ENCODE measurements around the gene NANOS3. TPM values are rescaled to one million over a fixed set of nuclear protein-coding genes. Genes with fewer than 3 reads are reported as not detected.

The NANOS3 gene
- total RNA-seq (not detected), polyA plus RNA-seq (not detected)

- peaks cover 1 to 8% of the 10 kb centered on the region in 2 donors for H3K27me3 Mint-ChIP-seq
- peaks cover 15 to 32% (median 24%) of the 10 kb centered on the region in 4 donors for H3K4me1 Mint-ChIP-seq
- Histone ChIP-seq H3K27ac (ENCODE audit: low read depth, low read length) (no peak within 1 kb of the TSS), H3K9me3 (ENCODE audit: control insufficient read depth in 1 of 2, low read length in 2 of 2) (no peaks in the 10 kb centered on the region), H3K36me3 (ENCODE audit: insufficient read depth, low read length) (no peaks in the 10 kb centered on the region), H3K27me3 (ENCODE audit: insufficient read depth, low read length) (no peaks in the 10 kb centered on the region), H3K4me1 (ENCODE audit: insufficient read depth, low read length) (peaks cover 21% of the 10 kb centered on the region), H3K4me3 (ENCODE audit: low read length in 2 of 2) (no peak within 1 kb of the TSS)
- CTCF ChIA-PET (ENCODE audit: partially characterized antibody) = interaction anchor here (1.3 to 11.8 kb wide), 3 partner anchors 169 to 195 kb away, joined by 3 to 111 read pairs (median 4); partner anchors contain the start of gene MISP3
- intact Hi-C loops (cut with micrococcal nuclease) = no loop called here
- no peaks in the 10 kb centered on the region for H3K36me3 Mint-ChIP-seq
- DNase-seq = no peak
- peak within 1 kb of the TSS in 1 of 7 donors; percentile 46 for H3K27ac Mint-ChIP-seq
- no peaks in the 10 kb centered on the region for H3K9me3 Mint-ChIP-seq
- no peak within 1 kb of the TSS for H3K4me3 Mint-ChIP-seq
- POLR2A ChIA-PET (ENCODE audit: partially characterized antibody) = interaction anchor here (0.6 to 1.0 kb wide), 2 partner anchors 200 to 260 kb away, joined by 3 to 4 read pairs; partner anchors contain the start of gene ASF1B
These were observed at the start of gene NANOS3 for GRCh38 chr19:13876834-13877233. Gene NANOS3 (plus strand): TSS chr19:13877134. CDS start chr19:13877249, 115 bp downstream.

DNA sequence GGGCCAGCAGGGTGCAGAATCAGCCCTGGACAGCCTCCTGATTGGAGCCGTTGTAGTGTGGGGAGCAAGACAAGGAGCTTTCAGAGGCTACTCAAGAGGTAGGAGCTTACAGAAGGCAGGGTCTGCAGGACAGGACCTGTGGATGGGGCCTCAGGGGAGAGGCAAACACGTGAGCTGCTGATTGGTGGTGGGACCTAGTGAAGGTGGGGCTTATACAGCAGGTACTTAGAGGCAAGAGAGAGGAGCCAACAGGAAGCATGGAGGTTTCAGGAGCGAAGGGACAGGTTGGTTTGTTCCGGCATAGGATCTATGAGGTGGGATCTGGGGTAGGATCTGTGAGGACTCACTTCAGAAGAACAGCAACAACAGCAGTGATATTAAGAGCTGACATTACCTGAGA lies 49.3 kb upstream of the NANOS3 start:
- ChIA-PET CTCF (ENCODE audit: partially characterized antibody) (interaction anchor here (1.1 to 2.2 kb wide), 2 partner anchors 9 to 35 kb away, joined by 3 to 9 read pairs; no protein-coding TSS in a partner anchor), POLR2A (ENCODE audit: partially characterized antibody) (interaction anchor here (1.0 to 1.7 kb wide), 6 partner anchors 9 to 39 kb away, joined by 3 to 5 read pairs (median 4); no protein-coding TSS in a partner anchor)
- no peaks in the 10 kb centered on the region for H3K9me3 ChIP-seq (ENCODE audit: control insufficient read depth in 1 of 2, low read length in 2 of 2)
- H3K4me3 Mint-ChIP-seq = no peak overlapping the region
- no peaks in the 10 kb centered on the region for H3K36me3 ChIP-seq (ENCODE audit: insufficient read depth, low read length)
- peaks cover 0 to 6% (median 3%) of the 10 kb centered on the region in 4 donors for H3K4me1 Mint-ChIP-seq
- peaks cover 0 to 25% of the 10 kb centered on the region in 2 donors for H3K36me3 Mint-ChIP-seq
- no peaks in the 10 kb centered on the region for H3K27me3 Mint-ChIP-seq
- no peaks in the 10 kb centered on the region for H3K4me1 ChIP-seq (ENCODE audit: insufficient read depth, low read length)
- DNase-seq = no peak
- peaks cover 0 to 2% (median 0%) of the 10 kb centered on the region in 8 donors for H3K9me3 Mint-ChIP-seq
- intact Hi-C loops (cut with micrococcal nuclease) = no loop called here
- no peak overlapping the region for H3K27ac ChIP-seq (ENCODE audit: low read depth, low read length)
- no peak overlapping the region for H3K4me3 ChIP-seq (ENCODE audit: low read length in 2 of 2)
- H3K27ac Mint-ChIP-seq = peak overlapping the region in 5 of 7 donors; percentile 1 to 75 (median 66)
- no peaks in the 10 kb centered on the region for H3K27me3 ChIP-seq (ENCODE audit: insufficient read depth, low read length)

DNA sequence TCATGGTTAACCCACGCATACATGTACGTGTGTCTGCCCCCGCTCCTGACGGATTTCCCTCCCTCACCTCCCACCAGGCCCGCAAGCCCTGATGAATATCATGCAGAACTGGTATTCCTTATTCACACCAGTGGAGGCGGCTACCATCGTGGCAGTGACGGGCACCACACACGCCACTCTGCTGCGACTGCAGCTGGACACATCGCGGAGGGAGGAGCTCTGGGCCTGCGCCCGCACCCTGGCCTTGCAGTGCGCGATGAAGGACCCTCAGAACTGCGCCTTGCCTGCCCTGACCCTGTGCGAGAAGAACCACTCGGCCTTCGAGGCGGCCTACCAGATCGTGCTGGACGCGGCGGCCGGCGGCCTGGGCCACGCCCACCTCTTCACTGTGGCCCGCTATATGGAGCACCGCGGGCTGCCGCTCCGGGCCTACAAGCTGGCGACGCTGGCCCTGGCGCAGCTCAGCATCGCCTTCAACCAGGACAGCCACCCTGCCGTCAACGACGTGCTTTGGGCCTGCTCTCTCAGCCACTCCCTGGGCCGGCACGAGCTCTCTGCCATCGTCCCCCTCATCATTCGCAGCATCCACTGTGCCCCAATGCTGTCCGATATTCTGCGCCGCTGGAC lies 46.7 kb upstream of the NANOS3 start:
- intact Hi-C loops (cut with micrococcal nuclease) = no loop called here
- peaks cover 17% of the 10 kb centered on the region for H3K4me1 ChIP-seq (ENCODE audit: insufficient read depth, low read length)
- no peak overlapping the region for H3K27ac ChIP-seq (ENCODE audit: low read depth, low read length)
- Mint-ChIP-seq H3K36me3 (peaks cover 5 to 27% of the 10 kb centered on the region in 2 donors), H3K4me1 (peaks cover 9 to 24% (median 16%) of the 10 kb centered on the region in 4 donors), H3K27ac (peak overlapping the region in 2 of 7 donors; percentile 2 to 100), H3K4me3 (no peak overlapping the region), H3K27me3 (no peaks in the 10 kb centered on the region), H3K9me3 (peaks cover 0 to 6% (median 0%) of the 10 kb centered on the region in 8 donors)
- DNase-seq = no peak
- no peaks in the 10 kb centered on the region for H3K27me3 ChIP-seq (ENCODE audit: insufficient read depth, low read length)
- CTCF ChIA-PET (ENCODE audit: partially characterized antibody) = no interaction called here
- H3K36me3 ChIP-seq (ENCODE audit: insufficient read depth, low read length) = no peaks in the 10 kb centered on the region
- POLR2A ChIA-PET (ENCODE audit: partially characterized antibody) = interaction anchor here (0.6 to 1.2 kb wide), 2 partner anchors 9 to 16 kb away, joined by 3 read pairs; no protein-coding TSS in a partner anchor
- no peak overlapping the region for H3K4me3 ChIP-seq (ENCODE audit: low read length in 2 of 2)
- H3K9me3 ChIP-seq (ENCODE audit: control insufficient read depth in 1 of 2, low read length in 2 of 2) = no peaks in the 10 kb centered on the region

DNA sequence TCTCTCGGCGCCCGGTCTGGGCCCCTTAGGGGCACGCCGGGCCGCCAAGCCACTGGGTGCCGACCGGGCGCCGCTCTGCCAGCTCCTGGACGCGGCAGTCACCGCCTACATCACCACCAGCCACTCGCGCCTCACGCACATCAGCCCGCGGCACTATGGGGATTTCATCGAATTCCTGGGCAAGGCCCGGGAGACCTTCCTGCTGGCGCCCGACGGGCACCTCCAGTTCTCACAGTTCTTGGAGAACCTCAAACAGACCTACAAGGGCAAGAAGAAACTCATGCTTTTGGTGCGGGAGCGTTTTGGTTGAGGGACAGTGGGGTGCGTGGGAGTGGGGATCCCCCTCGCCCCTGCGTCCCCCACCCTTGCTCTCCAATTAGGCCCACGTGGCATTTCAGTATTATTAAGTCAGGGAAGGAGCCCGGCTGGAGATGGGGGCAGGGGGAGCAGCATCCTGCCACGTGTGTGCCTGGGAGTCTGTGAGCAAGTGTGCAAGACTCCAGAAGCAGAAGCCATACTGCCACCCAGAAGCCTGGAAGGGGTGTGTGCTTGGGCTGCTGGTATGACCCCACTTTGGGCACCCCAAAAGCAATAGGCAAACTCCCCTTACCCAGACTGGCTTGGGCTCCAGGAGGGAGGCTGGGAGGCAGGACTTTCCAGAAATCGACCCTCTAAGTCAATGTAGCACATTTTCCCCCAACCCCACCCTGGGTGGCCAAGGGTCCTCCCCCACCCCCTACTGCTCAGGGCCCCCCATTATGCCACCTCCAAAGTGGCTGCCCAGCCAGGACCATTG lies 46.0 kb upstream of the NANOS3 start:
- Histone ChIP-seq H3K27me3 (ENCODE audit: insufficient read depth, low read length) (no peaks in the 10 kb centered on the region), H3K27ac (ENCODE audit: low read depth, low read length) (no peak overlapping the region), H3K4me1 (ENCODE audit: insufficient read depth, low read length) (peaks cover 23% of the 10 kb centered on the region), H3K9me3 (ENCODE audit: control insufficient read depth in 1 of 2, low read length in 2 of 2) (no peaks in the 10 kb centered on the region), H3K36me3 (ENCODE audit: insufficient read depth, low read length) (peaks cover 3% of the 10 kb centered on the region), H3K4me3 (ENCODE audit: low read length in 2 of 2) (no peak overlapping the region)
- Mint-ChIP-seq H3K36me3 (peaks cover 5 to 25% of the 10 kb centered on the region in 2 donors), H3K9me3 (peaks cover 0 to 6% (median 0%) of the 10 kb centered on the region in 8 donors), H3K27ac (peak overlapping the region in 4 of 7 donors; percentile 13 to 100 (median 50)), H3K4me1 (peaks cover 9 to 29% (median 17%) of the 10 kb centered on the region in 4 donors), H3K4me3 (no peak overlapping the region), H3K27me3 (no peaks in the 10 kb centered on the region)
- no peak for DNase-seq
- ChIA-PET POLR2A (ENCODE audit: partially characterized antibody) (interaction anchor here (1.2 kb wide), 1 partner anchor 16 kb away, joined by 3 read pairs; no protein-coding TSS in a partner anchor), CTCF (ENCODE audit: partially characterized antibody) (no interaction called here)
- intact Hi-C loops (cut with micrococcal nuclease) = no loop called here

DNA sequence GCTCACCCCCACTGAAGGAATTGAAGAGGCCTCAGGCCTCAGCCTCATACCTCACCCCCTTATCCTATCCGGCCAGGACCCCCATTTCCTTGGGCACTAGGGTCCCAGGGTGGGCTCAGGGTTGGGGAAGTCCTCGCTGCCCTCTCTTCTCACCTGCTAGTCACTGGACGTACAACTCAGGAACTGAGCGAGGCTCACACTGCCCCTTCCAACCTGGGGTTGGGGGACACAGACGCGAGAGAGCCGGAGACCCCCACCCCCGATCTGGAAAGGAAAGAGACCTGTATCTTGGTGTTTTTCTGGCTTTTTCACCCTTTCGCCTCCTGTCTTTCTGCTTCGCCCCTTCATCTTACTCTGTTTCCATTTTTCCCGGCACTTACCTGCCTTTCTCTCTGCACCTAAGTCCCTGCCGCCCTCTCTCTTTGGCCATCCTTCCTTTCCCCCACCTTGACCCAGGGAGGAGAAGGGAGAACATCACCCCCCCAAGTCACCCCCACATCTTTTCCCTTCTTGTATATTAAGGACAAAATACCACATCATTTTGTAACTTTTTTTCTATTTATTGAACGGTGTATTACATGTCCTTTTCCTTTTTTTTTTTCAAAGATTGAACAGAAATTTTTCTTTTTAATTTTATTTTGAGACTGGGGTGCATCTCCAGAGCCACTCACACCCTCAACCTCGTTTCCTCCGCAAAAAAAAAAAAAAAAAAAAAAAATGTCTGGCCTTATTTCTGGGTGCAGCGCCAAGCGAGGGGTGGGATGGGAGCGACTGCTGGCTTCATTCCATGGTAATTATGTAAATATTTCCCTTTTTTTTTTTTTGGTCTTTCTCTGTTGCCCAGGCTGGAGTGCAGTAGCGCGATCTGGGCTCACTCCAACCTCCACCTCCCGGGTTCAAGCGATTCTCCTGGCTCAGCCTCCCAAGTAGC lies 45.1 kb upstream of the NANOS3 start:
- Mint-ChIP-seq H3K9me3 (peaks cover 0 to 6% (median 0%) of the 10 kb centered on the region in 8 donors), H3K27ac (peak overlapping the region in 6 of 7 donors; percentile 53 to 100 (median 60)), H3K4me1 (peaks cover 12 to 37% (median 22%) of the 10 kb centered on the region in 4 donors), H3K27me3 (no peaks in the 10 kb centered on the region), H3K4me3 (no peak overlapping the region), H3K36me3 (peaks cover 5 to 25% of the 10 kb centered on the region in 2 donors)
- H3K27ac ChIP-seq (ENCODE audit: low read depth, low read length) = no peak overlapping the region
- POLR2A ChIA-PET (ENCODE audit: partially characterized antibody) = interaction anchor here (1.4 to 1.6 kb wide), 2 partner anchors 10 to 44 kb away, joined by 4 to 5 read pairs; no protein-coding TSS in a partner anchor
- peaks cover 31% of the 10 kb centered on the region for H3K4me1 ChIP-seq (ENCODE audit: insufficient read depth, low read length)
- CTCF ChIA-PET (ENCODE audit: partially characterized antibody) = no interaction called here
- no peak for DNase-seq
- no peaks in the 10 kb centered on the region for H3K9me3 ChIP-seq (ENCODE audit: control insufficient read depth in 1 of 2, low read length in 2 of 2)
- no peak overlapping the region for H3K4me3 ChIP-seq (ENCODE audit: low read length in 2 of 2)
- intact Hi-C loops (cut with micrococcal nuclease) = no loop called here
- H3K36me3 ChIP-seq (ENCODE audit: insufficient read depth, low read length) = peaks cover 4% of the 10 kb centered on the region
- H3K27me3 ChIP-seq (ENCODE audit: insufficient read depth, low read length) = no peaks in the 10 kb centered on the region
